ENCODE data around the gene CYSTM1.

CYSTM1 gene

DNA sequence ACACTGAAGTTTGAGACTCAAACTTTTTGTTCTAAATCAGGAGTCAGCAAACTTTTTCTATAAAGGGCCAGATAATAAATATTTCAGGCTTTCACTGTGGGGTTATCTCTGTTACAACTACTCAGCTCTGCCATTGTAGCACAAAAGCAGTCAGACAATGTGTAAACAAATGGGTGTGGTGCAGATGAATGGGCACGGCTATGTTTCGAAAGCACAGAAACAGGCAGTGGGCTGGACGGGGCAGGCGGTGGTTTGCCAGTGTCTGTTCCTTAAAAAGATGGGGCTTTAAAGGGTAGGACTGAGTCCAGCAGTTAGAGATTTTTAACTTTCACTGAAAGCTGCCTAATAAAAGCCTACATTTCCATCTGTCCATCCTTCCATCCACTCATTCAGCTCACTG is 79.0 kb downstream of the CYSTM1 start:
- DNase-seq (ENCODE audit: low read depth) = no peak
- TF ChIP-seq, protein P1, sequence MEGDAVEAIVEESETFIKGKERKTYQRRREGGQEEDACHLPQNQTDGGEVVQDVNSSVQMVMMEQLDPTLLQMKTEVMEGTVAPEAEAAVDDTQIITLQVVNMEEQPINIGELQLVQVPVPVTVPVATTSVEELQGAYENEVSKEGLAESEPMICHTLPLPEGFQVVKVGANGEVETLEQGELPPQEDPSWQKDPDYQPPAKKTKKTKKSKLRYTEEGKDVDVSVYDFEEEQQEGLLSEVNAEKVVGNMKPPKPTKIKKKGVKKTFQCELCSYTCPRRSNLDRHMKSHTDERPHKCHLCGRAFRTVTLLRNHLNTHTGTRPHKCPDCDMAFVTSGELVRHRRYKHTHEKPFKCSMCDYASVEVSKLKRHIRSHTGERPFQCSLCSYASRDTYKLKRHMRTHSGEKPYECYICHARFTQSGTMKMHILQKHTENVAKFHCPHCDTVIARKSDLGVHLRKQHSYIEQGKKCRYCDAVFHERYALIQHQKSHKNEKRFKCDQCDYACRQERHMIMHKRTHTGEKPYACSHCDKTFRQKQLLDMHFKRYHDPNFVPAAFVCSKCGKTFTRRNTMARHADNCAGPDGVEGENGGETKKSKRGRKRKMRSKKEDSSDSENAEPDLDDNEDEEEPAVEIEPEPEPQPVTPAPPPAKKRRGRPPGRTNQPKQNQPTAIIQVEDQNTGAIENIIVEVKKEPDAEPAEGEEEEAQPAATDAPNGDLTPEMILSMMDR (conservative IDR thresholded peaks at IDR 0.05; ENCODE audit: low read depth, low read length) = no peak
- H3K4me3 ChIP-seq (ENCODE audit: low read length) = no peak overlapping the region

DNA sequence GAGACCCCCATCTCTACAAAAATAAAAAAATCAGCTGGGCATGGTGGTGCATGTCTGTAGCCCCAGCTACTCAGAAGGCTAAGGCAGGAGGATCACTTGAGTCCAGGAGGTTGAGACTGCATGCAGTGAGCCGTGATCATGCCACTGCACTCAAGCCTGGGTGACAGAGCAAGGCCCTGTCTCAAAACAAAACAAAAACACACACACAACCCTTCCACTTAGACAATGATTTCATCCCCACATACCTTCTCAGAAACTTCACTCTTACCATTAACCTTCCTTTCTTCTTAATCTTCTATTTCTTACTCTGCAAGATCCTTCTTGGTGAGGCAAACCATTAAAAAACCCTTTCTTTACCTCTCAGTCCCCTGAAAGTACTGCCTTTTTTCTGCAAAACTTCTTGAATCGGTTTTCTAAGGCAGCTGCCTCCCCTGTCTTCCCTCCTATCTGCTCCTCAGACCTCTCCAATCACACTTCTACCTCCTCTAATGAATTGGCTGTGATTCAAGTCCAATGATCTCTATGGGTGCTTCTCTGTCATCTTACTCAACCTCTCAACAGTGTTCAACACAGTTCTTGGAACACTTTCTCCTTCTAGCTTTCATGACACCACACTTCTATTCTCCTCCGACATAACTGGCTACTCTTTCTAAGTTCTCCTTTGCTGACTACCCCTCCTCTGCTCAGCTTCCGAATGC is 80.6 kb downstream of the CYSTM1 start:
- TF ChIP-seq, protein P1 (conservative IDR thresholded peaks at IDR 0.05; ENCODE audit: low read depth, low read length) = no peak
- no peak for DNase-seq (ENCODE audit: low read depth)
- H3K4me3 ChIP-seq (ENCODE audit: low read length) = no peak overlapping the region

DNA sequence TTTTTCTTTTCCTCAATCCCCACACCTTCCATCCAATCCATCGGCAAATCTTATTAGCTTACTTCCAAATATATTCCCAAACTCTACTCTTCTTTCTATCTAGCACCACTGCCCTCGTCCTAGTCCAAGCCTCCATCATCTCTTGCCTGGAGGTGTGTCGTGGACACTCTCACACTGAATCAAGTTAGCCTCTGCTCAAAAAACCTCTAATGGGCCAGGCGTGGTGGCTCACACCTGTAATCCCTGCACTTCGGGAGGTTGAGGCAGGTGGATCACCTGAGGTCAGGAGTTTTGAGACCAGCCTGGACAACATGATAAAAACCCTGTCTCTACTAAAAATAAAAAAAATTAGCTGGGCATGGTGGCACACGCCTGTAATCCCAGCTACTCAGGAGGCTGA is 81.7 kb downstream of the CYSTM1 start:
- TF ChIP-seq, protein P1 (conservative IDR thresholded peaks at IDR 0.05; ENCODE audit: low read depth, low read length) = no peak
- no peak for DNase-seq (ENCODE audit: low read depth)
- H3K4me3 ChIP-seq (ENCODE audit: low read length) = no peak overlapping the region

DNA sequence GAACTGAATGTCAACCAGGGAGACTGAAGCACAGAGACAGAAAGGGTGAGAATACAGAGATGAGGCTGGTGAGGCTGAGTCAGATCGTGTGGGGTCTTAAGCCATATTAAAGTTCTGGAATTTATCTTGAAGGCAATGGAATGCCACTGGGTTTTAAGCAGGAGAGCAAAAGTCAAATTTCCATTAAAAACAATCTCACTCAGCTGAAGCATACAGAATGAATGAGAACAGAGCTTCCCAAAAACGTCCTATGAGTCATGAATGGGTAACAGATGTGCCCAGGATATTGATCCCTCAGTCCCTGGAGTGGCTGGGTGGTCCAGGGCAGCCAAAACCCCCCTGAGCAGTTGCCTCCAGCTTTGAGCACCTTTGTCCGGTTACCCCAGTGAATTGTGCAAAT is 83.0 kb downstream of the CYSTM1 start:
- TF ChIP-seq, protein P1 (conservative IDR thresholded peaks at IDR 0.05; ENCODE audit: low read depth, low read length) = no peak
- no peak overlapping the region for H3K4me3 ChIP-seq (ENCODE audit: low read length)
- no peak for DNase-seq (ENCODE audit: low read depth)

DNA sequence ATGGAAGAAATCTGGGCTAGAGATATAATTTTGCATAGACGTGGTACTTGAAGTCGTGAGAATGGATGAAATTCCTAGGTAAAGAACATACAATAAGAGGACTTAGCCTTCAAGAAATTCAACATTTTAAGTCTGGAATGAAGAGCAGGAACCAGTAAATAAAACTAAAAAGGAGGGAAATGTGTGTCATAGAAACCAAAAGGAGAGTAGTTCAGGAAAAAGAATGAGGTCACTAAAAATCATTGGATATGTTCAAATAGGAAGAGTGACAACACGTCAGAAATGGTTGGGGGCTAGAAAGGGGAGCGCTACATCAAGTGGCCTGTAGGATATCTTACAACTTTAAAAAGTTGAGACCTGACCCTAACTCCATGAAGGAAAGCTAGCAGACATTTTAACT is 83.9 kb downstream of the CYSTM1 start:
- DNase-seq (ENCODE audit: low read depth) = no peak
- TF ChIP-seq, protein P1 (conservative IDR thresholded peaks at IDR 0.05; ENCODE audit: low read depth, low read length) = no peak
- H3K4me3 ChIP-seq (ENCODE audit: low read length) = no peak overlapping the region

DNA sequence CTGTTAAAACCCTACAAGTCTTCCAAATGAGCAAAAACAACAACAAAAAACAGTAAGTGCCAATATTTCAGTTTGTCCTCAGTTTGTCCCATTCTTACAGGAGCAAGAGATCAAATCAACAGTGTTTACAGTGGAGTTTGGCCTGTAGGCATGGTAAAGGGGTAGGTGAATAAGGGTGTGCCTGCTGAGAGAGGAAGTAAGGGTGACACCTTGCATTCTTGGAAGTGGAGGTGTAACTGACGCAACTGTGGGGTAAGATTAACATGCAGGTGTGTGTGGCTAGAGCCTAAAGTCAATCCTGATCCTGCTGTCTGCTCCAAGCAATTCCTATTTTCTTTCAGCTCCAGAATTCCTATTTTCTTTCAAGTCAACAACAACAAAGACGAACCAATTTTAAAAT is 84.5 kb downstream of the CYSTM1 start:
- H3K4me3 ChIP-seq (ENCODE audit: low read length) = no peak overlapping the region
- no peak for DNase-seq (ENCODE audit: low read depth)
- TF ChIP-seq, protein P1 (conservative IDR thresholded peaks at IDR 0.05; ENCODE audit: low read depth, low read length) = no peak

DNA sequence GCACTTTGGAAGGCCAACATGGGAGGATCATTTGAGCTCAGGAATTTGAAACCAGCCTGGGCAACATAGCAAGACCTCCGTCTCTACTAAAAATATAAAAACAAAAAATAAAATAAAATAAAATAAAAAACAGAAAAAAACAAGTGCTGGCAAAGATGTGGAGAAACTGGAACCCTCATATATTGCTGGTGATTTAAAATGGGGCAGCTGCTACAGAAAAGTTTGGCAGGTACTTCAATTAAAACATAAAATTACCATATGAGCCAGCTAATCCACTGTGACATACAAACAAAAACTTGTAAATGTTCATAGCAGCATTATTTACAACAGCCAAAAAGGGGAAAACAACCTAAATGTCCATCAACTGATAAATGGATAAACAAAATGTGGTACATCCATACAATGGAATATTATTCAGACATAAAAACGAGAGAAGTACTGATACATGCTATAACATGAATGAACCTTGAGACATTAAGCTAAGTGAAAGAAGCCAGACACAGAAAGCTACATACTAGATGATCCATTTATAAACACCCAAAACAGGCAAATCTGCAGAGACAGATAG is 85.2 kb downstream of the CYSTM1 start:
- H3K4me3 ChIP-seq (ENCODE audit: low read length) = no peak overlapping the region
- TF ChIP-seq, protein P1 (conservative IDR thresholded peaks at IDR 0.05; ENCODE audit: low read depth, low read length) = no peak
- DNase-seq (ENCODE audit: low read depth) = no peak
